IMR-90 (cell line): ENCODE results near the gene CHN2.

ENCODE experiments used
- CTCF ChIP-seq: conservative IDR thresholded peaks from 2 replicates; pipeline ENCODE4 v1.5.1; 2012; ENCODE audit warnings: mild to moderate bottlenecking, low read depth, low read length, improper control_type of control experiment
- FOS ChIP-seq: fragments of 150-350 bp; IDR thresholded peaks from 2 replicates; pipeline ENCODE4 v1.6.1; 2016; ENCODE audit warnings: low read depth, low read length
- MAZ ChIP-seq: IDR thresholded peaks from 2 replicates; pipeline ENCODE4 v1.6.1; 2012; ENCODE audit warnings: low read depth, mild to moderate bottlenecking, low read length, improper control_type of control experiment, moderate library complexity, borderline replicate concordance
- POLR2A ChIP-seq: IDR thresholded peaks from 2 replicates; pipeline ENCODE4 v1.6.1; 2012; ENCODE audit warnings: mild to moderate bottlenecking, low read depth, low read length
- USF2 ChIP-seq: fragments of 150-350 bp; IDR thresholded peaks from 2 replicates; pipeline ENCODE4 v1.6.1; 2017; ENCODE audit warnings: mild to moderate bottlenecking, antibody characterized with exemption, low read length, low read depth

- TF ChIP-seq CTCF (no peak), USF2 (no peak), FOS (no peak), POLR2A (no peak), MAZ (no peak)
Measured at GRCh38 chr7:29231671-29232232, 37.2 kb downstream of the CHN2 start.
